Activated CD4-positive, alpha-beta T cell treated with anti-CD3 and anti-CD28 coated beads, Interleukin-10, Interleukin-2, amounts not matched to agents 100 ng/mL and 50 ng/mL, durations not matched to agents 16 hours and 8 hours (primary cell): ENCODE measurements around the gene ZBTB17.
"Not testable (repeated sequence)": the region's sequence is repeated elsewhere in the genome, so short reads cannot be mapped to it uniquely, and the experiment has no call there.

Experiments
- DNase-seq: peaks from one replicate; pipeline ENCODE4 v3.0.0-alpha.2; 2020

Gene ZBTB17

GRCh38 chr1:15932612-15933011, 43.3 kb downstream of the ZBTB17 start:
- no peak for DNase-seq

GRCh38 chr1:15931884-15932283, 44.0 kb downstream of the ZBTB17 start:
- DNase-seq, result no peak

GRCh38 chr1:15931401-15931800, 44.5 kb downstream of the ZBTB17 start:
- no peak for DNase-seq

GRCh38 chr1:15928971-15929965, 46.6 kb downstream of the ZBTB17 start:
- no peak for DNase-seq

GRCh38 chr1:15926448-15926847, 49.5 kb downstream of the ZBTB17 start:
- not testable (repeated sequence) for DNase-seq

- no peak for DNase-seq
These were observed 52.7 kb downstream of the ZBTB17 start for GRCh38 chr1:15923241-15923640.

GRCh38 chr1:15918962-15919715, 56.8 kb downstream of the ZBTB17 start:
- DNase-seq, result peak; percentile 91

GRCh38 chr1:15916916-15917315, 59.0 kb downstream of the ZBTB17 start:
- peak; percentile 20 for DNase-seq

- DNase-seq, result no peak
These were observed 59.5 kb downstream of the ZBTB17 start for GRCh38 chr1:15916417-15916816.

- DNase-seq, result no peak
These were observed 59.9 kb downstream of the ZBTB17 start for GRCh38 chr1:15915991-15916390.

GRCh38 chr1:15913607-15914006, 62.3 kb downstream of the ZBTB17 start:
- not testable (repeated sequence) for DNase-seq

GRCh38 chr1:15911927-15912326, 64.0 kb downstream of the ZBTB17 start:
- no peak for DNase-seq

GRCh38 chr1:15911141-15911540, 64.8 kb downstream of the ZBTB17 start:
- no peak for DNase-seq

- no peak for DNase-seq
These were observed 67.3 kb downstream of the ZBTB17 start for GRCh38 chr1:15908597-15908996.

GRCh38 chr1:15902882-15903281, 73.0 kb downstream of the ZBTB17 start:
- no peak for DNase-seq

GRCh38 chr1:15900662-15901279, 75.1 kb downstream of the ZBTB17 start:
- DNase-seq, result no peak

GRCh38 chr1:15899266-15899665, 76.6 kb downstream of the ZBTB17 start:
- no peak for DNase-seq

GRCh38 chr1:15896841-15897610, 78.9 kb downstream of the ZBTB17 start:
- not testable (repeated sequence) for DNase-seq

GRCh38 chr1:15895233-15895632, 80.7 kb downstream of the ZBTB17 start:
- DNase-seq, result no peak

- not testable (repeated sequence) for DNase-seq
These were observed 82.9 kb downstream of the ZBTB17 start for GRCh38 chr1:15892857-15893599.
